HPDE6-E6E7 (cell line): ENCODE data around the gene EXOC3L4.
A peak's percentile ranks its signal among the peaks of the same experiment; 100 is the strongest.

Experiments used
- DNase-seq: peaks from one replicate; pipeline ENCODE4 v3.0.0; 2011; ENCODE audit warnings: missing footprints; ENCODE audit errors: extremely low spot score

EXOC3L4 gene

GRCh38 chr14:103070971-103071542, 23.5 kb upstream of the EXOC3L4 start:
- no peak for DNase-seq

- DNase-seq: no peak
Measured at GRCh38 chr14:103071544-103072251, 22.8 kb upstream of the EXOC3L4 start.

GRCh38 chr14:103072595-103073366, 21.7 kb upstream of the EXOC3L4 start:
- DNase-seq: peak; percentile 83

GRCh38 chr14:103073367-103073875, 21.1 kb upstream of the EXOC3L4 start:
- DNase-seq: no peak

GRCh38 chr14:103073876-103074728, 20.4 kb upstream of the EXOC3L4 start:
- no peak for DNase-seq

GRCh38 chr14:103074729-103075367, 19.7 kb upstream of the EXOC3L4 start:
- DNase-seq: no peak

GRCh38 chr14:103078420-103078749, 16.1 kb upstream of the EXOC3L4 start:
- peak; percentile 82 for DNase-seq

- no peak for DNase-seq
Measured at GRCh38 chr14:103078860-103079587, 15.5 kb upstream of the EXOC3L4 start.

GRCh38 chr14:103081951-103082350, 12.6 kb upstream of the EXOC3L4 start:
- DNase-seq: no peak

GRCh38 chr14:103084021-103084919, 10.3 kb upstream of the EXOC3L4 start, which contains the start of gene LBHD2:
TSS of gene LBHD2 (plus strand) at chr14:103084210. CDS start at chr14:103086013, 1,803 bp downstream.
- DNase-seq: no peak

GRCh38 chr14:103085106-103086091, 9.1 kb upstream of the EXOC3L4 start:
- DNase-seq: no peak

GRCh38 chr14:103086771-103087342, 7.7 kb upstream of the EXOC3L4 start:
- DNase-seq: no peak

GRCh38 chr14:103087343-103087835, 7.1 kb upstream of the EXOC3L4 start:
- DNase-seq: no peak

- no peak for DNase-seq
Measured at GRCh38 chr14:103088921-103089320, 5.6 kb upstream of the EXOC3L4 start.

- no peak for DNase-seq
Measured at GRCh38 chr14:103089386-103090335, 4.9 kb upstream of the EXOC3L4 start.

- DNase-seq: no peak
Measured at GRCh38 chr14:103090481-103091020, 4.0 kb upstream of the EXOC3L4 start.
